Measurements from ENCODE around the gene CTDSPL. TPM values are rescaled to one million over a fixed set of nuclear protein-coding genes. Genes with fewer than 3 reads are reported as not detected.

Gene CTDSPL
- total and polyA plus RNA-seq, 2 of the 13 experiments (the other 11 are each of a cell fraction or from before 2014, with no cell fraction given): 26.1 to 142 TPM

DNA sequence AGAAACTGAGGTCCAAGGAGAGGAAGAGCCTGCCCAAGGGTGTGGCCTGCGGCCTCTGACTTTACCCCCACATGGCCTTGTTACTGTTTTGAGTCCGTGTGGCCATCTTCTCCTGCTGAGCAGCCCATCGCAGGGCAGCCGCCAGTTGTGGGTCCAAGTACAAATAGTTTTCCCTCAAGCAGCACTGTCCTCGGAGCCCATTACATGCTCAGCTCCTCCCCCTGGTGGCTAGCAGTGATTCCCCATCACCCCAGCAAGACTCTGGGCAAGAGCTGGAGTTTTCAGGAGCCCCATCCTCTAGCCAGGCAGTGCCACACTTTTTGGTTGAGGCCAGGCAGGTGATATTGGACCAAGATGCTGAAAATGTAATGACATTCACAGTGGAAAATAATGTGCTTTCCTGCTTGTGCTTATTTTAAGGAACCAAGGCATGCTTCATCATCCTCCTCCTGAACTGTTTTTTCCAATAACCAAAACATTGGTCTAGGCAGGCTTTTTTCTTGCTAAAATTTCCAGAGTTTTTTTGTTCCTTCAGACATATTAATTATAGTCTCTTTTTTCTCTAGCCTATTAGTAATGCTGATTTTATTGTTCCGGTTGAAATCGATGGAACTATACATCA lies 105.7 kb downstream of the CTDSPL start (continued):
- TF ChIP-seq TCF12 (IDR thresholded peaks at IDR 0.05) (no peak), TCF12 (CRISPR knock-in tag; IDR thresholded peaks at IDR 0.05) (no peak), REXO4 (CRISPR knock-in tag; IDR thresholded peaks at IDR 0.05; ENCODE audit: borderline replicate concordance) (no peak), NFE2L2 (IDR thresholded peaks at IDR 0.05; ENCODE audit: low read length) (no peak), FOSL1 (CRISPR knock-in tag; IDR thresholded peaks at IDR 0.05; ENCODE audit: borderline replicate concordance) (no peak), ZNF788 (CRISPR knock-in tag; IDR thresholded peaks at IDR 0.05; ENCODE audit: borderline replicate concordance) (no peak), MAZ (IDR thresholded peaks at IDR 0.05; ENCODE audit: borderline replicate concordance, low read depth, low read length) (no peak), MAZ (CRISPR knock-in tag; IDR thresholded peaks at IDR 0.05; ENCODE audit: low read depth) (no peak), MXD4 (CRISPR knock-in tag; IDR thresholded peaks at IDR 0.05) (no peak), EED (CRISPR knock-in tag; IDR thresholded peaks at IDR 0.05) (no peak), KLF12 (CRISPR knock-in tag; IDR thresholded peaks at IDR 0.05; ENCODE audit: borderline replicate concordance) (no peak), ZNF143 (CRISPR knock-in tag; IDR thresholded peaks at IDR 0.05) (no peak), ESRRA (CRISPR knock-in tag; IDR thresholded peaks at IDR 0.05; ENCODE audit: low read depth) (no peak), SIX4 (CRISPR knock-in tag; IDR thresholded peaks at IDR 0.05) (no peak), NCOR1 (IDR thresholded peaks at IDR 0.05; ENCODE audit: borderline replicate concordance, low read length) (no peak), BRCA1 (CRISPR knock-in tag; IDR thresholded peaks at IDR 0.05) (no peak), ZSCAN31 (CRISPR knock-in tag; IDR thresholded peaks at IDR 0.05; ENCODE audit: low read depth) (no peak), ZNF781 (CRISPR knock-in tag; IDR thresholded peaks at IDR 0.05; ENCODE audit: borderline replicate concordance, not compliant biosample characterization) (no peak), GATA4 (IDR thresholded peaks at IDR 0.05; ENCODE audit: borderline replicate concordance, low read depth) (no peak), KDM1A (CRISPR knock-in tag; IDR thresholded peaks at IDR 0.05) (no peak; the same call in 1 of the 2 replicates), ZFAT (CRISPR knock-in tag; conservative IDR thresholded peaks at IDR 0.05) (no peak), GTF3A (CRISPR knock-in tag; conservative IDR thresholded peaks at IDR 0.05) (0 out of 2 replicates have a peak, but pooled peaks have one; percentile 33), KMT2A (CRISPR knock-in tag; IDR thresholded peaks at IDR 0.05) (no peak), ZNF883 (CRISPR knock-in tag; IDR thresholded peaks at IDR 0.05; ENCODE audit: not compliant biosample characterization) (no peak), ELF3 (CRISPR knock-in tag; IDR thresholded peaks at IDR 0.05) (no peak), PHF8 (CRISPR knock-in tag; IDR thresholded peaks at IDR 0.05) (no peak), ZBTB14 (CRISPR knock-in tag; IDR thresholded peaks at IDR 0.05) (no peak), GZF1 (CRISPR knock-in tag; IDR thresholded peaks at IDR 0.05) (no peak), ZIK1 (CRISPR knock-in tag; IDR thresholded peaks at IDR 0.05; ENCODE audit: borderline replicate concordance, low read depth) (no peak)
- TF ChIP-seq, protein P1, sequence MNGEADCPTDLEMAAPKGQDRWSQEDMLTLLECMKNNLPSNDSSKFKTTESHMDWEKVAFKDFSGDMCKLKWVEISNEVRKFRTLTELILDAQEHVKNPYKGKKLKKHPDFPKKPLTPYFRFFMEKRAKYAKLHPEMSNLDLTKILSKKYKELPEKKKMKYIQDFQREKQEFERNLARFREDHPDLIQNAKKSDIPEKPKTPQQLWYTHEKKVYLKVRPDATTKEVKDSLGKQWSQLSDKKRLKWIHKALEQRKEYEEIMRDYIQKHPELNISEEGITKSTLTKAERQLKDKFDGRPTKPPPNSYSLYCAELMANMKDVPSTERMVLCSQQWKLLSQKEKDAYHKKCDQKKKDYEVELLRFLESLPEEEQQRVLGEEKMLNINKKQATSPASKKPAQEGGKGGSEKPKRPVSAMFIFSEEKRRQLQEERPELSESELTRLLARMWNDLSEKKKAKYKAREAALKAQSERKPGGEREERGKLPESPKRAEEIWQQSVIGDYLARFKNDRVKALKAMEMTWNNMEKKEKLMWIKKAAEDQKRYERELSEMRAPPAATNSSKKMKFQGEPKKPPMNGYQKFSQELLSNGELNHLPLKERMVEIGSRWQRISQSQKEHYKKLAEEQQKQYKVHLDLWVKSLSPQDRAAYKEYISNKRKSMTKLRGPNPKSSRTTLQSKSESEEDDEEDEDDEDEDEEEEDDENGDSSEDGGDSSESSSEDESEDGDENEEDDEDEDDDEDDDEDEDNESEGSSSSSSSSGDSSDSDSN (CRISPR knock-in tag; IDR thresholded peaks at IDR 0.05): no peak

Data from HepG2 (cell line).